ENCODE results near the gene ATOSB. TPM values are rescaled to one million over a fixed set of nuclear protein-coding genes. Genes with fewer than 3 reads are reported as not detected.

ATOSB gene
- total RNA-seq, 1 donor from 2014 or later: 6.8 TPM

DNA sequence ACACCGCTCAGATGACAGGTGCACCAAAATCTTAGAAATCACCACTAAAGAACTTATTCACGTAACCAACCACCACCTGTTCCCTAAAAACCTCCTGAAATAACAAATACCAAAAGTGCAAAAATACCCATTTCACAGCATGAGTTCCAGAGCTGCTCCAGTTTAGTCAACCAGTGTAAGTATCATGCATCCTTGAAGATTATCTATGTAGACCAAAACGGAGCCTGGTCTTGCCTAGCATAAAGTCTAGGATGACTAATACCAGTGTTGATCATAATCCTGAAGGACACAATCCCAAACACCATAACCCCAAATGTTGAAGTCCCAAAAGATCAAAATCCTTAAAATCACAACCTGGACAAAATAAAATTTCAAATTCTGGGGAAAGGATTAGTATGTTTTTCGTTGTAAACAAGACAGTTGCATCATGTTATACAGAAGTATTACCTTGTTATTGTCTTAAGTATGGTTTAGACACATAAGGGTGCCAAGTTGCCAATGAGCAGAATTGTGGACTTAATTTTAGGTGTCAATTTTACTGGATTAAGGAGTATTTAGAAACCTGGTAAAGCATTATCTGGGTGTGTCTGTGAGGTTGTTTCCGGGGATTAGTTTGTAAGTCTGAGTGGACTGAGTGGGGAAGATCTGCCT is 61.4 kb downstream of the ATOSB start:
- peaks cover 5% of the 10 kb centered on the region for H3K4me1 Mint-ChIP-seq
- no peaks in the 10 kb centered on the region for H3K9me3 Mint-ChIP-seq
- intact Hi-C loops (cut with micrococcal nuclease): no loop called here
- ChIA-PET CTCF (interaction anchor here (6.3 kb wide), 1 partner anchor 155 kb away, joined by 93 read pairs; no protein-coding TSS in a partner anchor), POLR2A (interaction anchor here (0.7 kb wide), 1 partner anchor 17 kb away, joined by 4 read pairs; no protein-coding TSS in a partner anchor)
- H3K27me3 Mint-ChIP-seq: no peaks in the 10 kb centered on the region
- peak overlapping the region; percentile 5 for H3K27ac Mint-ChIP-seq
- DNase-seq (no peak), ATAC-seq (ENCODE audit: low read depth) (no peak)
- H3K36me3 Mint-ChIP-seq (ENCODE audit: low read depth): peaks cover 74% of the 10 kb centered on the region
- H3K4me3 Mint-ChIP-seq: no peak overlapping the region
- TF ChIP-seq, protein P1, sequence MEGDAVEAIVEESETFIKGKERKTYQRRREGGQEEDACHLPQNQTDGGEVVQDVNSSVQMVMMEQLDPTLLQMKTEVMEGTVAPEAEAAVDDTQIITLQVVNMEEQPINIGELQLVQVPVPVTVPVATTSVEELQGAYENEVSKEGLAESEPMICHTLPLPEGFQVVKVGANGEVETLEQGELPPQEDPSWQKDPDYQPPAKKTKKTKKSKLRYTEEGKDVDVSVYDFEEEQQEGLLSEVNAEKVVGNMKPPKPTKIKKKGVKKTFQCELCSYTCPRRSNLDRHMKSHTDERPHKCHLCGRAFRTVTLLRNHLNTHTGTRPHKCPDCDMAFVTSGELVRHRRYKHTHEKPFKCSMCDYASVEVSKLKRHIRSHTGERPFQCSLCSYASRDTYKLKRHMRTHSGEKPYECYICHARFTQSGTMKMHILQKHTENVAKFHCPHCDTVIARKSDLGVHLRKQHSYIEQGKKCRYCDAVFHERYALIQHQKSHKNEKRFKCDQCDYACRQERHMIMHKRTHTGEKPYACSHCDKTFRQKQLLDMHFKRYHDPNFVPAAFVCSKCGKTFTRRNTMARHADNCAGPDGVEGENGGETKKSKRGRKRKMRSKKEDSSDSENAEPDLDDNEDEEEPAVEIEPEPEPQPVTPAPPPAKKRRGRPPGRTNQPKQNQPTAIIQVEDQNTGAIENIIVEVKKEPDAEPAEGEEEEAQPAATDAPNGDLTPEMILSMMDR (IDR thresholded peaks at IDR 0.05): no peak

Other genes with a start within 250 kb of the ATOSB start
- 0.13 TPM in 1 of 2 replicates, not detected in the other for gene PHF24, start 157.6 kb downstream of the ATOSB start, total RNA-seq
- 5.4 and 6.4 TPM in 2 replicates for gene DNAJB5, start 126.1 kb downstream of the ATOSB start, total RNA-seq
- gene VCP, start 43.2 kb downstream of the ATOSB start, total RNA-seq: 274 and 296 TPM in 2 replicates
- gene FANCG, start 35.9 kb downstream of the ATOSB start, total RNA-seq: 27.4 and 28.8 TPM in 2 replicates
- 30.4 and 34.1 TPM in 2 replicates for gene PIGO, start 19.3 kb downstream of the ATOSB start, total RNA-seq
- 108 and 113 TPM in 2 replicates for gene STOML2, start 12.7 kb downstream of the ATOSB start, total RNA-seq
- 0.53 and 0.78 TPM in 2 replicates for gene UNC13B, start 46.1 kb upstream of the ATOSB start, total RNA-seq

Measured in activated B cell treated with CpG ODN at 0.5 μM for 24 hours (primary cell).